Measurements from ENCODE around the gene YEATS2. TPM values are rescaled to one million over a fixed set of nuclear protein-coding genes. Genes with fewer than 3 reads are reported as not detected.

YEATS2 gene
- total RNA-seq, 1 donor from 2014 or later = 45.3 TPM

- H3K79me2 ChIP-seq (ENCODE audit: insufficient read depth, low read length) = no peaks in the 10 kb centered on the region
- peaks cover 67% of the 10 kb centered on the region for H3K36me3 ChIP-seq (ENCODE audit: insufficient read depth, low read length)
- DNase-seq (ENCODE audit: low read depth) = no peak
- no peak overlapping the region for H3K4me2 ChIP-seq (ENCODE audit: low read length)
- no peaks in the 10 kb centered on the region for H3K9me3 ChIP-seq (ENCODE audit: insufficient read depth, low read depth, low read length)
- H3K27me3 ChIP-seq (ENCODE audit: insufficient read depth, low read length) = no peaks in the 10 kb centered on the region
- Mint-ChIP-seq H3K4me1 (ENCODE audit: low read depth, unreplicated experiment) (no peaks in the 10 kb centered on the region), H3K36me3 (ENCODE audit: low read depth, unreplicated experiment) (peaks cover 29% of the 10 kb centered on the region), H3K27ac (ENCODE audit: unreplicated experiment) (no peak overlapping the region), H3K4me3 (ENCODE audit: unreplicated experiment) (no peak overlapping the region), H3K27me3 (ENCODE audit: low read depth, unreplicated experiment) (no peaks in the 10 kb centered on the region), H3K9me3 (ENCODE audit: unreplicated experiment) (no peaks in the 10 kb centered on the region)
- no peak for FAIRE-seq
- H3K27ac ChIP-seq (ENCODE audit: low read depth, low read length) = no peak overlapping the region
- peaks cover 3% of the 10 kb centered on the region for H4K20me1 ChIP-seq (ENCODE audit: insufficient read depth, low read length)
- H3K4me3 ChIP-seq (ENCODE audit: insufficient read depth, low read depth, low read length) = no peak overlapping the region
- no peaks in the 10 kb centered on the region for H3K4me1 ChIP-seq (ENCODE audit: insufficient read depth, low read length)
- H3K9ac ChIP-seq (ENCODE audit: low read length) = no peak overlapping the region
- H2AFZ ChIP-seq (ENCODE audit: low read depth, low read length) = no peak overlapping the region
- no peak for TF ChIP-seq CTCF (IDR thresholded peaks at IDR 0.05; ENCODE audit: insufficient read depth, low read depth, low read length)
- TF ChIP-seq EZH2 (IDR thresholded peaks at IDR 0.05; ENCODE audit: insufficient read depth, low read length) = no peak
Observed at GRCh38 chr3:183801601-183802000, 104.0 kb downstream of the YEATS2 start.

DNA sequence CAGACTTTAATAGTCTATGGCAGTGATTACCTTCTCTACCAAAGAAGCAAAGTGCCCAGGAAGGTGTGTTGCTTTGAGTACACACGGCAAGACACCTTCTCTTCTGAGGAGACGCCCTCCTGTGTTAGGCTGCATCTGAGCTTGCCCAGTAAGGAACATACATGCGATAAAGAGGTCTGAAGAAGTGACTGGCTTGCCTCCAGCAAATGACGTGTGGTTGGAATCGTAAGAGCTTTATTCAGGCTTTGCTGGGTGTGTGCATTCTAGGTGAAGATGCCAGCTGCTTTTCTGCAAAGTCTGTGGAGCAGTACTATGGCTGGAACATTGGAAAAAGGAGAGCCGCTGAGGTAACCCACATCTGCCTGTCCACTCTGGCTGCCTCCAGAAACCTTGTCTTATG, 105.4 kb downstream of the YEATS2 start:
- DNase-seq (ENCODE audit: low read depth) = peak; percentile 36
- Mint-ChIP-seq H3K27ac (ENCODE audit: unreplicated experiment) (no peak overlapping the region), H3K27me3 (ENCODE audit: low read depth, unreplicated experiment) (no peaks in the 10 kb centered on the region), H3K4me3 (ENCODE audit: unreplicated experiment) (no peak overlapping the region), H3K4me1 (ENCODE audit: low read depth, unreplicated experiment) (no peaks in the 10 kb centered on the region), H3K9me3 (ENCODE audit: unreplicated experiment) (no peaks in the 10 kb centered on the region), H3K36me3 (ENCODE audit: low read depth, unreplicated experiment) (peaks cover 35% of the 10 kb centered on the region)
- Histone ChIP-seq H3K4me1 (ENCODE audit: insufficient read depth, low read length) (no peaks in the 10 kb centered on the region), H2AFZ (ENCODE audit: low read depth, low read length) (no peak overlapping the region), H3K79me2 (ENCODE audit: insufficient read depth, low read length) (no peaks in the 10 kb centered on the region), H3K27me3 (ENCODE audit: insufficient read depth, low read length) (no peaks in the 10 kb centered on the region), H3K9me3 (ENCODE audit: insufficient read depth, low read depth, low read length) (no peaks in the 10 kb centered on the region), H3K4me2 (ENCODE audit: low read length) (no peak overlapping the region), H4K20me1 (ENCODE audit: insufficient read depth, low read length) (peaks cover 3% of the 10 kb centered on the region), H3K4me3 (ENCODE audit: insufficient read depth, low read depth, low read length) (no peak overlapping the region), H3K9ac (ENCODE audit: low read length) (no peak overlapping the region), H3K27ac (ENCODE audit: low read depth, low read length) (no peak overlapping the region), H3K36me3 (ENCODE audit: insufficient read depth, low read length) (peaks cover 75% of the 10 kb centered on the region)
- FAIRE-seq = no peak
- TF ChIP-seq CTCF (IDR thresholded peaks at IDR 0.05; ENCODE audit: insufficient read depth, low read depth, low read length) (no peak), EZH2 (IDR thresholded peaks at IDR 0.05; ENCODE audit: insufficient read depth, low read length) (no peak)

DNA sequence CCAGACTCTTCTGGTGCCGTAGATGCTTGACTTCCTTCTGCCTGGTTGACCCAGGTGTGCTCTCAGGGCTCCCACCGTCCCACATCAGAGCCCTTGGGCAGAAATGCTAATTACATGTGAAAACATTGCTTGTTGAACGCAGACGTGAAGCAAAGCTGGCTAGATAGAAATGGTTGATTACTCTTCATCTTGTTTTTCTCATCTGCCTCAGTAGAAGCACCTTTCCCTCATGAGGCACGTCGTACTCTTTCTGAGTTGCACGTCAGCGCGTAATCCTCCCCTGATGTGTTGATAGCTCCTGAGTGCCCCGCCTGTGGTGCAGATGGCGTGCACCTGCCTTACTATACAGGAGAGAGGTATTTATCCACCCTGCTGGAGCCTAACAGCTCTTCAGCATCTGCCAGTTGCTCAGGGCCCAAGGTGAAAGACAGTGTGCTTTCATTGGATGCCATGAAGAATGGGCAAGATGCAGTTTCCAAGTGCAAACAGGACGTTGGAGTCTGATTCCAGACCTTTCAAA, 109.7 kb downstream of the YEATS2 start:
- no peak overlapping the region for H3K27ac ChIP-seq (ENCODE audit: low read depth, low read length)
- Mint-ChIP-seq H3K4me3 (ENCODE audit: unreplicated experiment) (no peak overlapping the region), H3K4me1 (ENCODE audit: low read depth, unreplicated experiment) (no peaks in the 10 kb centered on the region), H3K9me3 (ENCODE audit: unreplicated experiment) (no peaks in the 10 kb centered on the region), H3K27ac (ENCODE audit: unreplicated experiment) (no peak overlapping the region), H3K36me3 (ENCODE audit: low read depth, unreplicated experiment) (peaks cover 34% of the 10 kb centered on the region), H3K27me3 (ENCODE audit: low read depth, unreplicated experiment) (no peaks in the 10 kb centered on the region)
- no peaks in the 10 kb centered on the region for H3K27me3 ChIP-seq (ENCODE audit: insufficient read depth, low read length)
- H3K9ac ChIP-seq (ENCODE audit: low read length) = no peak overlapping the region
- H3K4me2 ChIP-seq (ENCODE audit: low read length) = no peak overlapping the region
- FAIRE-seq (no peak), DNase-seq (ENCODE audit: low read depth) (no peak)
- H3K4me3 ChIP-seq (ENCODE audit: insufficient read depth, low read depth, low read length) = no peak overlapping the region
- H3K36me3 ChIP-seq (ENCODE audit: insufficient read depth, low read length) = peaks cover 68% of the 10 kb centered on the region
- TF ChIP-seq EZH2 (IDR thresholded peaks at IDR 0.05; ENCODE audit: insufficient read depth, low read length) (no peak), CTCF (IDR thresholded peaks at IDR 0.05; ENCODE audit: insufficient read depth, low read depth, low read length) (no peak)
- H3K79me2 ChIP-seq (ENCODE audit: insufficient read depth, low read length) = no peaks in the 10 kb centered on the region
- H2AFZ ChIP-seq (ENCODE audit: low read depth, low read length) = no peak overlapping the region
- H3K9me3 ChIP-seq (ENCODE audit: insufficient read depth, low read depth, low read length) = no peaks in the 10 kb centered on the region
- peaks cover 3% of the 10 kb centered on the region for H4K20me1 ChIP-seq (ENCODE audit: insufficient read depth, low read length)
- H3K4me1 ChIP-seq (ENCODE audit: insufficient read depth, low read length) = no peaks in the 10 kb centered on the region

Measured in astrocyte (in vitro differentiated cells and primary cell).